ENCODE results near the gene UVRAG. TPM values are rescaled to one million over a fixed set of nuclear protein-coding genes. Genes with fewer than 3 reads are reported as not detected.

Gene UVRAG
- total RNA-seq, 1 donor from 2014 or later: 34.0 TPM

DNA sequence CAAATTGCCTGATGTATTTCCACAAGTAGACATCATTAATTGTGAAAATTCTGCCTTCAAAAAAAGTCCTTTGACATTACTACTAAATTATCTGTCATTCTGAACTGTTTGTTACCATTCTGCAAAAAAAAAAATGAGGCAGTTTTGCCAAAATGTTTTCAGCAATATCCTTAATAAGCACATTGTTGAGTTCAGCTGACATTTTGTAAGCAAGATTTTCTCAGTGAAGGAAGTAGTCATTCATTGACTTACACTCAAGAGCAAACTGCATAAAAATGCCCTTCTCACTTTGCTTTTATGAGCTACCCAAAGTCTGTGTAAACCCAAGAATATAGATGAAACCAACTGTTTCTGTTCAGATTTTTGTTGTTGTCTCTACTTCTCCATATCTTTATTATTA, 125.9 kb downstream of the UVRAG start:
- DNase-seq (ENCODE audit: low spot score): no peak
- peaks cover 3% of the 10 kb centered on the region for H3K4me1 ChIP-seq
- Mint-ChIP-seq H3K27ac (no peak overlapping the region), H3K27me3 (ENCODE audit: insufficient read depth, low read depth) (no peaks in the 10 kb centered on the region), H3K4me3 (no peak overlapping the region), H3K9me3 (no peaks in the 10 kb centered on the region), H3K36me3 (no peaks in the 10 kb centered on the region), H3K4me1 (peaks cover 4% of the 10 kb centered on the region)
- TF ChIP-seq, protein P1, sequence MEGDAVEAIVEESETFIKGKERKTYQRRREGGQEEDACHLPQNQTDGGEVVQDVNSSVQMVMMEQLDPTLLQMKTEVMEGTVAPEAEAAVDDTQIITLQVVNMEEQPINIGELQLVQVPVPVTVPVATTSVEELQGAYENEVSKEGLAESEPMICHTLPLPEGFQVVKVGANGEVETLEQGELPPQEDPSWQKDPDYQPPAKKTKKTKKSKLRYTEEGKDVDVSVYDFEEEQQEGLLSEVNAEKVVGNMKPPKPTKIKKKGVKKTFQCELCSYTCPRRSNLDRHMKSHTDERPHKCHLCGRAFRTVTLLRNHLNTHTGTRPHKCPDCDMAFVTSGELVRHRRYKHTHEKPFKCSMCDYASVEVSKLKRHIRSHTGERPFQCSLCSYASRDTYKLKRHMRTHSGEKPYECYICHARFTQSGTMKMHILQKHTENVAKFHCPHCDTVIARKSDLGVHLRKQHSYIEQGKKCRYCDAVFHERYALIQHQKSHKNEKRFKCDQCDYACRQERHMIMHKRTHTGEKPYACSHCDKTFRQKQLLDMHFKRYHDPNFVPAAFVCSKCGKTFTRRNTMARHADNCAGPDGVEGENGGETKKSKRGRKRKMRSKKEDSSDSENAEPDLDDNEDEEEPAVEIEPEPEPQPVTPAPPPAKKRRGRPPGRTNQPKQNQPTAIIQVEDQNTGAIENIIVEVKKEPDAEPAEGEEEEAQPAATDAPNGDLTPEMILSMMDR (IDR thresholded peaks at IDR 0.05): no peak
- TF ChIP-seq EZH2phosphoT487 (IDR thresholded peaks at IDR 0.05): no peak
- TF ChIP-seq EZH2 (IDR thresholded peaks at IDR 0.05): no peak
- no peaks in the 10 kb centered on the region for H3F3A ChIP-seq (ENCODE audit: low read depth)
- no peaks in the 10 kb centered on the region for H3K9me3 ChIP-seq (ENCODE audit: low read depth)
- no peaks in the 10 kb centered on the region for H3K27me3 ChIP-seq
- no peak overlapping the region for H2AFZ ChIP-seq (replicated peaks)
- no peaks in the 10 kb centered on the region for H3K79me2 ChIP-seq (ENCODE audit: low read depth)
- H3K4me3 ChIP-seq: no peak overlapping the region
- H3K27ac ChIP-seq: no peak overlapping the region
- H3K9ac ChIP-seq: no peak overlapping the region
- H4K20me1 ChIP-seq (ENCODE audit: low read depth): peaks cover 3% of the 10 kb centered on the region
- no peak overlapping the region for H3K4me2 ChIP-seq
- H3K36me3 ChIP-seq: no peaks in the 10 kb centered on the region

DNA sequence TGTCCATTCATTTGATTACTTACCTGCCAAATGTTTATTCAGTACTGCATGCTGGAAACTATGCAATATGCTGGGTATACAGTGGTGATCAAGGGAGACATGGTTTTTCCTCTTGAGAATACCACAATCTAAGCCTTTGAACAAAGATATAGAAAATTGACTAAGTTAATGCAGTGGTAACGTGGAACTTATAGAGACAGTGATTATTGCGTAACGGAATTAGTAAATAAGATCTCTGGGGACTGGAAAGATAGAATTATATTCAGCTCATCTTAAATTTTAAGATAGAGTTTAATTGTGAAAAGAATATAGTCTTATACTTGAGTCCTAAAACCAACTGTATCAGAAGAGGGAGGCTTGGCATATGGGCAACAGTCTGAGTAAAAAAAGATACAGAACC, 129.5 kb downstream of the UVRAG start:
- DNase-seq (ENCODE audit: low spot score): no peak
- H3K4me3 Mint-ChIP-seq: no peak overlapping the region
- no peaks in the 10 kb centered on the region for H3F3A ChIP-seq (ENCODE audit: low read depth)
- peaks cover 12% of the 10 kb centered on the region for H3K4me1 ChIP-seq
- no peaks in the 10 kb centered on the region for H3K36me3 ChIP-seq
- H3K27me3 Mint-ChIP-seq (ENCODE audit: insufficient read depth, low read depth): no peaks in the 10 kb centered on the region
- no peak overlapping the region for H2AFZ ChIP-seq (replicated peaks)
- no peaks in the 10 kb centered on the region for H3K9me3 Mint-ChIP-seq
- H3K4me1 Mint-ChIP-seq: peaks cover 4% of the 10 kb centered on the region
- H3K4me3 ChIP-seq: no peak overlapping the region
- H4K20me1 ChIP-seq (ENCODE audit: low read depth): peaks cover 16% of the 10 kb centered on the region
- H3K4me2 ChIP-seq: no peak overlapping the region
- no peaks in the 10 kb centered on the region for H3K9me3 ChIP-seq (ENCODE audit: low read depth)
- H3K36me3 Mint-ChIP-seq: no peaks in the 10 kb centered on the region
- H3K27ac ChIP-seq: no peak overlapping the region
- H3K27me3 ChIP-seq: no peaks in the 10 kb centered on the region
- H3K79me2 ChIP-seq (ENCODE audit: low read depth): no peaks in the 10 kb centered on the region
- no peak overlapping the region for H3K9ac ChIP-seq
- TF ChIP-seq EZH2 (IDR thresholded peaks at IDR 0.05): no peak
- TF ChIP-seq, protein P1 (IDR thresholded peaks at IDR 0.05): no peak
- no peak for TF ChIP-seq EZH2phosphoT487 (IDR thresholded peaks at IDR 0.05)
- H3K27ac Mint-ChIP-seq: no peak overlapping the region

DNA sequence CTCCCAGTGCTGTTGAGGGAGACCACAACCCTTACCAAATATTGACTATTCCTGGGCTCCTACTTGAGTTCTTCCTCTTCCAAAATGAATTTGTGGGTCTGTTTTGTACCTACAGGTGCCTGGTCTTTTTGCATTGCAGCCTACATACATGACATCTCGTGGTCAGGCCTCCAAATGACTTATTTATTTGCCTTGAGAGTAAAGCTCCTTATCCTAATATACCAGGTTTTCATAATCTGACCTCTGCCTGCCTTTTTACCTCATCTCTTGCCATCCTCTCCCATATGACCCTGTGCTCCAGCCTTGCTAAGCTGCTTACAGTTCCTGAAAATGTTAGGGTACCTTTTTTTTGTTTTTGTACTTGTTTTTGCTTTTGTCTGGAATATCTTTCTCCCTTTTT, 130.4 kb downstream of the UVRAG start:
- Histone ChIP-seq H3K36me3 (no peaks in the 10 kb centered on the region), H3K4me2 (no peak overlapping the region), H3F3A (ENCODE audit: low read depth) (no peaks in the 10 kb centered on the region), H3K4me1 (peaks cover 12% of the 10 kb centered on the region), H3K27me3 (no peaks in the 10 kb centered on the region), H3K9me3 (ENCODE audit: low read depth) (no peaks in the 10 kb centered on the region), H2AFZ (replicated peaks) (no peak overlapping the region), H3K4me3 (no peak overlapping the region), H3K79me2 (ENCODE audit: low read depth) (no peaks in the 10 kb centered on the region), H3K27ac (no peak overlapping the region), H3K9ac (no peak overlapping the region), H4K20me1 (ENCODE audit: low read depth) (peaks cover 16% of the 10 kb centered on the region)
- no peak overlapping the region for H3K27ac Mint-ChIP-seq
- H3K36me3 Mint-ChIP-seq: no peaks in the 10 kb centered on the region
- DNase-seq (ENCODE audit: low spot score): no peak
- H3K27me3 Mint-ChIP-seq (ENCODE audit: insufficient read depth, low read depth): no peaks in the 10 kb centered on the region
- H3K4me1 Mint-ChIP-seq: peaks cover 4% of the 10 kb centered on the region
- no peaks in the 10 kb centered on the region for H3K9me3 Mint-ChIP-seq
- TF ChIP-seq EZH2 (IDR thresholded peaks at IDR 0.05) (no peak), EZH2phosphoT487 (IDR thresholded peaks at IDR 0.05) (no peak)
- TF ChIP-seq, protein P1 (IDR thresholded peaks at IDR 0.05): no peak
- no peak overlapping the region for H3K4me3 Mint-ChIP-seq

All from neural progenitor cell (in vitro differentiated cells).